HG03108 (cell line): ENCODE data around the gene SERPINA5.
"Not testable (repeated sequence)": the region's sequence is repeated elsewhere in the genome, so short reads cannot be mapped to it uniquely, and the experiment has no call there.

Experiments used
- ATAC-seq: cut with Tn5 transposase; IDR thresholded peaks from one replicate; pipeline ENCODE4 v1.9.1; 2021; ENCODE audit warnings: moderate library complexity; ENCODE audit not compliant: unreplicated experiment

The SERPINA5 gene

DNA sequence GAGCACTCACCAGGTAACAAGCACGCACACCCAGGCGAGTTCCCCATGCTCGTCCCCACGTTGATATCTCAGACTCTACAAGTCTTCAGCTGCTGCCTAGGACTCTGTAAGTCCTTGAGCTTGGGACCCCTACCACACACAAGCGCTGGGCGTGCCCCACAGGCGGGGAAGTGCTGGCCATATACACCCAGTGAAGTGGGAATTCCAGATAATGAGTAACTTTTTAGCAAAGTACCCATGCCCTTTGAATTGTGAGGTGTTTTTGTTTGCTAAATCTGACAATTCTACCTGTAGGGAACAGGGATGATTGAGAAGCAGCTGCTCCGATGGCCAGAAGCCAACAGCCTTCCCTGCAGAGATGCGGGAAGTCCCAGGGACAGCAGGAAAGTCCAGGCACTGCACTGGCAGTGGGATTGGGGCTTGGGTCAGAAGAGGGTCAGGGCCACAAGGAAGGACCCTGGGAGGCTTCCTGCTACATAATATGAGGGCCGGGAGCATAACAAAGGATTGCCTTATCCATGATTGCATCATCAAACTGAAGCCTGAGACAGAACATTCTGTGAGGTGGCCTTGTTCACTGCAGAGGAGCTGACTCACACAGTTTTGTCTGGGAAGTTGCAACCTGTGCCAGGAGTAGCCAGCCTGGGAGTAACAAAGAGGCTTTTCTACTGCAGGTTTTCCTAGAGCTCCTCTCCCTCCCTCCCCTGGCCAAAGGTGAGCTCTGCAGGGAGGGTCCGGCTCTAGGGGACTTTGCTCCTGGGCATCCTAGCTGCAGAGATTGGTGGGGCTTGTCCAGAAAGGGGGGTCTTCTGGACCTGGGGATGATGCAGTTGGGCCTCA lies 17.8 kb downstream of the SERPINA5 start:
- no peak for ATAC-seq

DNA sequence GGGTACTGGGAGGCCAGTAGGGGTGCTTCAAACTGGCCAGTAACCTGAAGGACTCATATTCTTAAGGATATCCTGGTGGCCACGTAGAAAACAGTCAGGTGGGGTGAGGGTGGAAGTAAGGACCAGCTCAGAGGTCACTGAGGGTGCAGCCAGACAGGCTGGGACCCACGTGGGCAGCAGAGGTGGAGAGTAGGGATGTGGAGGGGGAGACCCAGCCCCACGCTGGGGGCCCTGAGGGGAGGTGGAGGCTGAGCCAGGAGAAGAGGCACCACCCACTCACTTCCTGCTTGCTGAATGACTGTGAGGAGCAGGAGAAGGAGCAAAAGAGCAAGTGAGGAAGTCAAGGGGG lies 18.4 kb downstream of the SERPINA5 start:
- ATAC-seq = no peak

DNA sequence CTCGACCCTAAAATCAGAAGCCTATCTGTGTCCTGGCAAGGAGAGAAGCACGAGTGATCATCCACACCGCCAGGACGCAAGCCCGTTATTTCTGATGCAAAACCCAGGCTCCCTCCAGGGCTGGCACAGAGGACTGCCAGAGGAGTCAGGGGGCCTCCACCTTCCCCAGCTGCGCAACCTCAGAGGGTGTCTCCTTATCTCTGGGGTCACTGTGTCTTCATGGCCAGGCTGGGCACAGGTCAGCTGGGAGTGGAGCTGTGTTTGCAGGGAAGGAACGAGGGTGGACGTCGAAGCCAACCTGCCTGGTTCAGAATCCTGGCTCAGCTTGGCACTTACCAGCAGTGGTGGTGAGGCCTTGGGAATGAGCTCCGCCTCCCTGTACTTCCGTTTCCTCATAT lies 18.9 kb downstream of the SERPINA5 start:
- no peak for ATAC-seq

DNA sequence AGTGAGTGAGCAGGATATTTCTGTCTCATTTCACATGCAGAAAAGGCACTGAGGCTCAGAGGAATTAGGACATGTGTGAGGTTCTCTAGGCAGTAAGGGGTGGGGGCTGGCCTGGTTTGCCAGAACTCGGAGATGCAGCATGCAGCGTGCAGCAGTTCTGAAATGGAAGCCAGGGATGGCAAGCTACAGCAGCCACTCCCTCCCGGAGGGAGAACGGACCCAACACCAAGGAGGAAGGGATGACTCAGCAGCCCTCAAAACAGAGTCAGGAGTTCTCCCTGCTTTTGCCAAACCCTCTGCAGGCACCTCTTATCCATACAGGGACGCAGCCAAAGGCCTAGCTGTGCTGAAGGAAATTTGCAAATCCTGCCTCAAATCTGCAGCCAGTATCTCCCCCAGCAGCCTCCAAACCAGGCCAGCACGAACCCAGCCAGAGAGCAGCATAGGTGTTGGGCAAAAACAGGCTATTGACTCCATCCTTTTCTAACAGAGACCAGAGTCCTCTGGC lies 20.7 kb downstream of the SERPINA5 start:
- no peak for ATAC-seq

DNA sequence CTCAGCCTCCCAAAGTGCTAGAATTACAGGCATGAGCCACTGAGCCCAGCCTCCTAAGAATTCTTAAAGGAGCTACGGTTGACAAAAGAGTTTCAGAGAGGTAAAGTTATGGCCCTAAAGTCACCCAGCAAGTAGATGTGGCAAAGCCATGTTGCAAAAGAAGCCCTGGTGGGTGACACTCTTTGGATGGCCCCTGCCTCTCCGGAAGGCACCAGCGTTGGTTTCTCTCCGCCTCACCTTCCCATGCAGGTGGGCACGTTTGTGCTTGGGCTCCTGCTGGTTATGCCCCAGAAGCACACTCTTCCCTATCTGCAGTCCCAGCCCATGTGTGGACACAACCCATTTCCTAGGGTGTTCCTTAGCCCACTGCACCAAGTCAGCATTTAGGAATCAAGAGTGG lies 21.5 kb downstream of the SERPINA5 start:
- ATAC-seq = no peak

DNA sequence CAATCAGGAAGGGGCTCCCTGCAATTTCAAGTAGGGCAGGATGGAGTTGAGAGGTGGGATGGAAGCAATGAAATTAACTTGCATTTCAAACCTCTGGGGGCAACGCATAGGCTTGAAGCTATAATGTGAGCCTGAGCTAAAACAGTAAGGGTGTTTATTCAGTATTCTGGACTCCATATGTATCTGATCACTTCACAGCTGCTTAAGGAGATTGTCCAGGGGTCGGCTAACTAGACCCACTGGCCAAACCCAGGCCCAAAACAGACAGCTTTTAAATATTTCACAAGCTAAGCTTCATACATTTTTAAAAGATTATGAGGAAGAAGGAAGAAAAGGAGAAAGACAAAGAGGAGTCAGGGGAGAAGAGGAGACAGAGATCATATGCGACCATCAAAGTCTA lies 24.1 kb downstream of the SERPINA5 start:
- ATAC-seq = no peak

DNA sequence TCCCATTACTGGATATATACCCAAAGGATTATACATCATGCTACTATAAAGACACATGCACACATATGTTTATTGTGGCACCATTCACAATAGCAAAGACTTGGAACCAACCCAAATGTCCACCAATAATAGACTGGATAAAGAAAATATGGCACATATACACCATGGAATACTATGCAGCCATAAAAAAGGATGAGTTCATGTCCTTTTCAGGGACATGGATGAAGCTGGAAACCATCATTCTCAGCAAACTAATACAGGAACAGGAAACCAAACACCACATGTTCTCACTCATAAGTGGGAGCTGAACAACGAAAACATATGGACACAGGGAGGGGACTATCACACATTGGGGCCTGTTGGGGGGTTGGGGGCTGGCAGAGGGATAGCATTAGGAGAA lies 27.7 kb downstream of the SERPINA5 start:
- not testable (repeated sequence) for ATAC-seq

DNA sequence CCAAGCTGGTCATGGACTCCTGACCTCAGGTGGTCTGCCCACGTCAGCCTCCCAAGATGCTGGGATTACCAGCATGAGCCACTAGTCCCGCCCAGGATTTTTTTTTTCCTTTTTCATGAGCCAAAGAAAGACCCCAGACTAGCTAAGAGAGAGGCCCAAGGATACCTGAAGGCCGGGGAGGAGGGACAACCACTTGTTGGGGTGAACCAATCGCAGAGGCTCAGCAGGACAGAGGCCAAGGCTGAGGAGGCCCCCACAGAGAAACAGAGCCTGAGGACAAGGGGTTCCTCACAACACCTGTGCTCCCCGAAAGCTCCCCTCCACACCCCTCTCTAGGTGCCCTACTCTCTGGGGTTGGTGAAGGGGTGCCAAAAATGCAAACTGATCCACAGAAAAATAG lies 30.0 kb downstream of the SERPINA5 start:
- ATAC-seq = no peak

DNA sequence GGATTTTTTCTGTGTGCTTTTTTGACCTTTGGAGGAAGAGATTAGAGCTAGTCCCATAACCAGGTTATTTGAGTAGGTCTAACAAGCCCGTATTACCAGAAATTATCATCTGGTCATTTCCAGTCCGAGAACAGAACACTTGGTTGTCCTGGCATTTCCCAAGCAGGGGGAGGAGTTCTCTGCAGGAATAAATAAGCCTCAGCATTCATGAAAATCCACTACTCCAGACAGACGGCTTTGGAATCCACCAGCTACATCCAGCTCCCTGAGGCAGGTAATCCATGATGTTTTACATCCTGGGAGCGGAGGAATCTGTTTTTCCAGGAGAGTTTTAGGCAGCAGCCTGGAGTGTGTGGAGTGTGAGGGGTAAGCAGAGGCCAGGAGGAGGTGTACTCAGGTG lies 30.9 kb downstream of the SERPINA5 start, which contains the start of gene SERPINA3:
TSS of gene SERPINA3 (plus strand) at position 218 of the 400 bp plus-strand sequence. CDS start 2,051 bp downstream, outside the sequence.
- no peak for ATAC-seq

DNA sequence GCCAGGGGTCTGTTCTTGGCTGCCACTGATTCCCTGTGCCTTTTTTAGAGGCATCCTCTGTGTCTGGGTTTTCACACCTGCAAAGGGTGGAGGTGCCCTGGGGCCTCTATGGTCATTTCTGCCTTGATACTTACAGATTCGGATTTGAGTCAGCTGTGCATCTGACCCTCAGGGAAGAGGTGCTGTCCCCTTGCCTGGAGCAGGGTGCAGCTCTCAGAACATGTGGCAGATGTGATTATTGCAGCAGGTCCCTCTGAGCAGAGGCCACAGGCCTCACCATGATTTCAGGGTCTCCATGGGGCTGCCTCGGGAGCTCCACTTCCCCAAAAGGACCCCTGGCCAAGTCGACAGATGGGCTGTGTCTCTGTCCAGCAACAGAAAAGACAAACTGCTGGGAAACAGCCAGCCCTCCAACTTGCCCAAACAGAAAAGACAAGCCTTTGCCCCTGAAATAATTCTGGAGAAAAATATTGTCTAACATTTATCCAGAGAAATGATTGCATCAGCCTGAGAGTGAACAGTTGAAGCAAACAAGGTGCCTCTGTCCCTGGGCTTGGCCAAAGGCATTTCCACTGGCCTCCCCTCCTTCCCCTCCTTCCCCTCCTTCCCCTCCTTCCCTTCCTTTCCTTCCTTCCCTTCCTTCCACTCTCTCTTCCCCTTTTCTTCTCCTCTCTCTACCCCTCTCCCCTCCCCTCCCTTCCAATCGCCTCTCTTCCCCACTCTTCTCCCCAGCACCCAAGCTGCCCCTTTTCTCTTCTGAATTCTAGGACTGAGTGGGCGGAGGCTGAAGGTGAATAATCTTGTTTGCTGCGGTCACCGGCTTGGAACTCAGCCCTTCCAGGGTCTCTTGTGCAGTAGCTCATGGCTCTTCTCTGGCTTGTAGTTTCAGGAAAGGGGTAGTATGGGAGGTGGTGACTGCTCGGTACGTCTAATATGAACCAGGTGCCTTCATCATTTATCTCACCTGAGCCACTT lies 31.6 kb downstream of the SERPINA5 start:
- ATAC-seq = no peak

DNA sequence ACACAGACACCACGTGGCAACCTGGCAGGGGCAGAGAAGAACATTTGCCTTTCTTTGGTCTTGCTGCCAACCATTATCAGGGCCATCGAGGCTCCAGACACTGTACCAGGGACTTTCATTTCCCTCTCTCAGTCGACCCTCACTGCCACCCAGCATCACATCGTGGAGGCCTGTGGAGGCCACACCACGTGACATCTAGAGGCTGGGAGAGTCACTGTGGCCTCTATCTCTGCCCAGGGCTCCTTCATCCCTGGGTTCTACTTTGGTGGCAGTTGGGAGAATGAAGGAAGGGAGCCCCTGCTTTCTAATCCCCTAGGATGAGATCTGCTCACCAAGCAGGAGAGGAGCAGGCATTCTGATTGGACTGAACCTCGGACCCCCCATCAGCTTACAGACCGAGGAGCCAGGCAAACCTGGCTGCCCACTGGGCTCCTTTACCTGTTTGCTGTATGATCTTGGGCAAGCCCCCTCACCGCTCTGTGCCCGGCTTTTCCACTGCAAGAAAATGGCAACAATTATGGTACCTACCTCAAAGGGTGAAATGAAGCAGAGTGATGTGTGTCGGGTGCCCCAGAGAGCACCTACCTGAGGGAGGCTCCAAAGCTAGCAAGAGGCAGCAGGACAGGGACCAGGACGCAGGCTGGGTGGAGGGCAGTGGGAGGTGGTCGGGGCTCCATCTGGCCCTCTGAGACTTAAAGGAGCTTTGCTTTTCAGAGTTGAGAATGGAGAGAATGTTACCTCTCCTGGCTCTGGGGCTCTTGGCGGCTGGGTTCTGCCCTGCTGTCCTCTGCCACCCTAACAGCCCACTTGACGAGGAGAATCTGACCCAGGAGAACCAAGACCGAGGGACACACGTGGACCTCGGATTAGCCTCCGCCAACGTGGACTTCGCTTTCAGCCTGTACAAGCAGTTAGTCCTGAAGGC lies 32.8 kb downstream of the SERPINA5 start:
- no peak for ATAC-seq

DNA sequence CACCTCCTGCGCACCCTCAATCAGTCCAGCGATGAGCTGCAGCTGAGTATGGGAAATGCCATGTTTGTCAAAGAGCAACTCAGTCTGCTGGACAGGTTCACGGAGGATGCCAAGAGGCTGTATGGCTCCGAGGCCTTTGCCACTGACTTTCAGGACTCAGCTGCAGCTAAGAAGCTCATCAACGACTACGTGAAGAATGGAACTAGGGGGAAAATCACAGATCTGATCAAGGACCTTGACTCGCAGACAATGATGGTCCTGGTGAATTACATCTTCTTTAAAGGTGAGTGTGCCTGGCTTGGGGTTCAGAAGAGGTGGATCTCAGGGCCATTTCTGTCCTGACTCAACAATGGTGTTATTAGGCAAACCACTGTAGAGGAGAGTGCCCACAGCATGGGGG lies 33.6 kb downstream of the SERPINA5 start:
- ATAC-seq = no peak

DNA sequence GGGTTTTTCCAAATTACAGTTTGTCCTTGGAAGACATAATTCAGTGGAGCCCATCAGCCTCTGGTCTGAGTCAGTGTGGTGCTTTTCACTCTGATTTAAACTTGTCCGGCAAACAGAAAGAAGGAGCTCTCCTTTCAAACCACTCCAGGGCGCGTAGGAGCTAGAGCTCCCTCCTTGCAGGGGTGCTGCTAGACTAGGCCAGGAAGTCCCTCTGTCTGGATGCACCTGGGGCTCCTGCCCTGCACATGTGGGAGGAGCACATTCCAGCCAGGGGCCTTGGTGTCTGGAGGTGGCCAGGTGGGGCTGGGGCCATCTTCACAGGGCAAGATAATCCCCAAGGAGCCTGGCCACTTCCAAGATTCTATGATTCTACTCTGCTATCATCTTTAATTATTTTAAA lies 34.0 kb downstream of the SERPINA5 start:
- no peak for ATAC-seq

DNA sequence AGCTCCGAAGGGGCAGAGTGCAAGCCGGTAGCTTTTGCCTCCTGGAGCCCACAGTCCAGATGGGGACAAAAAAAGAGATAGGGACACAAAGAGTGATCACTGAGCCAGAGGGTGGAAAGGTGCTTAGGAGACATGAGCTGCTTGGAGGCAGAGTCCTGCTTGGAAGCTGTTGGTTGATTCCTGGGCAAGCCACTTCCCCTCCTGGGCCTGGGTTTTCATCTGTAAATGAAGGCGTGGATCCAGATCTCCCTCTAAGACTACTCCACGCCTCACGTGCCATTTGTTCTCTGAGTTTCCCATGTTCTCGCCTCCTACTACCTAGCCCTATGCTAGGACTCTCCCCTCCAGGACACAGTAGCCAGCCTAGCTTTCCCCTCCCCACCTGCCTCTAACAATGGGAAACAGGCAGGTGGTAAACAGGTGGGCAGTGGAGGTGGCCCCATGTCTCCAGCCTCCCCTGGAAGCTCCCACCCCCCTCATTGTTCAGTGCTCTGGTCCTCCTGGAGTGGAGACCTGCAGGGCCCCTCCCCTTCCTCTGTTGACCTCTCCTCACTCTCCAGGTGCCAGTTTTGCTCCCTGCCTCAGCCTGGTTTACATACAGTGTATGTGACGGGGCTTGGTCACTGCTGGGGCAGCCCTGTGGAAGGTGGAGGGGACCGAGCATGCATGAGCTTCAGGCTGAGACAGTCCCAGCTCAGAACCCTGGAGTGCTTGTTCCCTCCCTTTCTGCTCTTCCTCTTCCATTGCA lies 34.8 kb downstream of the SERPINA5 start:
- no peak for ATAC-seq

DNA sequence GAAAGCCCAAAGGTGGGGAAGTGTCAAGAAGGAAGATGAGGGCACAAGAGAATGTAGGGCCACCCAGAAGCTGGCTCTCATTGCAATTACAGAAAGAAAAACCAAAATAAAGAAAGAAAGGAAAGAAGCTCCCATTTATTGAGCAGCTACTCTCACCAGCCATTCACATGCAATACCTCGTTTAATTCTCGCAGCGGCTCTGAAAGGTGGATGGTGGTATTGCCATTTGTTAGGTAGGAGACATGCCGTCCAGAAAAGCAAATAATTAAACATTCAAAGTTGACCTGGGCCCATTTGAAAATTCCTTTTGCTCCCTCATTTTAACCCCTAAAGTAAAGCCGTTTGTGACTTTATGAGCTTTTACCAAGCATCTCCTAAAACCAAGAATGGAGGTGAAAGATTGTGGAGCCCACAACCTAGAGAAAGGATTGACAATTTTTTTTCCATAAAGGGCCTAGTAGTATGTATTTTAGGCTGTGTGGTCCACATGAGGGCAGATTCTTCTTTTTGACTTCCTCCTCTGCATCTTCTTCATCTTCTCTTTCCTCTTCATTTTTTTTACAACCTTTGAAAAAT lies 36.2 kb downstream of the SERPINA5 start:
- ATAC-seq = no peak

DNA sequence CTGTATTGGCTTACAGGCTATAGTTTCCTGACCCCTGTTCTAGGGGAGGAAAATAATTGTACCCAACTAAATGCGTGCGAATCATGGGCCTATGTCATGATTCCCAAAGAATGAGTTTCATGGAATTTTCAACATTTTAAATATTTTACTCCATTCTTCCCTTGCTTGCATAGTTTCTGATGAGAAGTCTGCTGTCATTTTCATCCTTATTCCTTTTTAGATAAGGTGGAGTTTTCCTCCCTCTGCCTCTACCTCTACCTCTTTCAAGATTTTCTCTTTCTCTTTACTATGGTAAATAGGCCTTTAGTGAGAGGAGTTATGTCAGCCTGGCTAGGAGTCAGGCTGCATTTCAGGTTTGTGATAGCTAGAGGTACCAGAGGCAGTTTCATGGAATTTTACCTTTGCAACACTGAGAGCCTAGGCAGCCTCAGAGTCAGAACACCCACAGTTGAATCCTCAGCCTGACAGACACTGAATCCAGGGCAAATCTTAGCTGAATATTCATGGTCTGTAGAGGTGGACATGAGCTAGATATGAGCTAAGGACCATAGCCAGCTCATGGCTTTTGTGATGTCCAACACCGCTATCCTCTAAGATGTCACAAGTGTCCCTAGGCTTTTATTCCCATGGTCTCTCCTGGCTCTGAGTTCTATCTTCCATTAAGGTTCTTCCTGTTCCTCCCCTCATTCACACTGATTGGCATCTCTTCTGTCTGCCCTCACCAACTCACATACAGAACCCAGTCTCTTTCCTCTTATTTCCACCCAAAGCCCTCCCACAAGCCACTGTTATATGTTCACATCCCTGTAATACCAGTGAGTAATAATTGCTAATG lies 37.0 kb downstream of the SERPINA5 start:
- no peak for ATAC-seq

DNA sequence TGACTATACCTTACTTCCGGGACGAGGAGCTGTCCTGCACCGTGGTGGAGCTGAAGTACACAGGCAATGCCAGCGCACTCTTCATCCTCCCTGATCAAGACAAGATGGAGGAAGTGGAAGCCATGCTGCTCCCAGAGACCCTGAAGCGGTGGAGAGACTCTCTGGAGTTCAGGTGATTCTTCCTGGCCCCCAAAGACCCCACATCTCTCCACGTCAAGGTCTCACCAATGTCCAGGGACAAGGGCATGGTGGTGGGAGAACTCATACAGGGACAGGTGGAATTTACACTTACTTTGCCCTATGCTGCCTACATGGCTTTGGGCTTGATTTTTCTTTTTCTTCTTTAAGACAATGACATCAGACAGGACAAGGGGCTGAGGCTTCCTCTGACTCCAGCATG lies 38.1 kb downstream of the SERPINA5 start:
- no peak for ATAC-seq

DNA sequence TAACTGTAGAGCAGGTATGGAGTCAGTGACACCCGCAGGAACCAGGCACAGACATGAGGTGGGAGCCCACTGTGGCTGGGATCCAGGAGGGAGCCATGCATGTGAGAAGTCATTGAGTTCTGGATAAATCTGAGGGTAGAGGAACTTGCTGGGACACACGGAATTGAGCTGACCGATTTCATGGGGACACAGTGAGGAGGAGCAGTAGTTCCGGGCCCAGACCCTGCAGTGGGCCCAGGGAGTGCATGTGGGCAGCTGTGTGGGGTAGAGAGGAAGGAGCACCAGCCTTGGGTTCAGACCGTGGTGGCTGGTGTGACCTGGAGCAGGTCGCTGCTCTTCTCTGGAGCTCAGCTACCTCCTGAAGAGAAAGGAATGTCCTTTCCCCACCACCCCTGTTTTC lies 39.4 kb downstream of the SERPINA5 start:
- no peak for ATAC-seq
